GM19099 (cell line): ENCODE results near the gene P2RX2.

ENCODE experiments used
- POLR2A ChIP-seq: IDR thresholded peaks from 3 replicates; pipeline ENCODE4 v1.6.1; 2011; ENCODE audit warnings: low read depth; ENCODE audit not compliant: insufficient read length; ENCODE audit errors: extremely low read depth

The P2RX2 gene

DNA sequence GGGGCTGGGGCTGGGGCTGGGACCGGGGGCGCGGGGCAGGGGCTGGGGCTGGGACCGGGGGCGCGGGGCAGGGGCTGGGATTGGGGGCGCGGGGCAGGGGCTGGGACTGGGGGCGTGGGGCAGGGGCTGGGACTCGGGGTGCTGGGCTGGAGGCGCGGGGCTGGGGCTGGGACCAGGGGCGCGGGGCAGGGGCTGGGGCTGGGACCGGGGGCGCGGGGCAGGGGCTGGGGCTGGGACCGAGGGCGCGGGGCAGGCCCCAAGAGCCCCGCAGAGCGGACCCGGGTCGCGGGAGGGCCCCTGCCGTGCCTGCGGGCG, 452 bp downstream of the P2RX2 start:
- no peak for TF ChIP-seq POLR2A

DNA sequence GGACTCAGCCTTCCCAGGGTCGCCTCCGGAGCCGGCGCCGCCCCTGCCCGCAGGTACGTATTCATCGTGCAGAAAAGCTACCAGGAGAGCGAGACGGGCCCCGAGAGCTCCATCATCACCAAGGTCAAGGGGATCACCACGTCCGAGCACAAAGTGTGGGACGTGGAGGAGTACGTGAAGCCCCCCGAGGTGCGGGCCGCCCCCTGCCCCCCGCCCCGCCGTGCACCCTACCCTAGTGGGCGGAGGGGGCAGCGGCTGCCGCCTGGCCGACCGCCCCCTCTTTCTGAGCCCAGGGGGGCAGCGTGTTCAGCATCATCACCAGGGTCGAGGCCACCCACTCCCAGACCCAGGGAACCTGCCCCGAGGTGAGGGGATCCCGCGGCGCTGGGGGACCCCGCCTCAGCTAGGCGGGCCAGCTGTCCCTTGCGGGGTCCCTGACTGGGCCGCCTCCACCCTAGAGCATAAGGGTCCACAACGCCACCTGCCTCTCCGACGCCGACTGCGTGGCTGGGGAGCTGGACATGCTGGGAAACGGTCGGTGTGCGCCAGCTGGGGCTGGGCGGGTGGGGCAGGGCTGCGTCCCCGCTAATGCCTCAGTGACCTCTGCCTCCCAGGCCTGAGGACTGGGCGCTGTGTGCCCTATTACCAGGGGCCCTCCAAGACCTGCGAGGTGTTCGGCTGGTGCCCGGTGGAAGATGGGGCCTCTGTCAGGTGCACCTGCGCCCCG, 973 bp downstream of the P2RX2 start:
- TF ChIP-seq POLR2A = no peak

DNA sequence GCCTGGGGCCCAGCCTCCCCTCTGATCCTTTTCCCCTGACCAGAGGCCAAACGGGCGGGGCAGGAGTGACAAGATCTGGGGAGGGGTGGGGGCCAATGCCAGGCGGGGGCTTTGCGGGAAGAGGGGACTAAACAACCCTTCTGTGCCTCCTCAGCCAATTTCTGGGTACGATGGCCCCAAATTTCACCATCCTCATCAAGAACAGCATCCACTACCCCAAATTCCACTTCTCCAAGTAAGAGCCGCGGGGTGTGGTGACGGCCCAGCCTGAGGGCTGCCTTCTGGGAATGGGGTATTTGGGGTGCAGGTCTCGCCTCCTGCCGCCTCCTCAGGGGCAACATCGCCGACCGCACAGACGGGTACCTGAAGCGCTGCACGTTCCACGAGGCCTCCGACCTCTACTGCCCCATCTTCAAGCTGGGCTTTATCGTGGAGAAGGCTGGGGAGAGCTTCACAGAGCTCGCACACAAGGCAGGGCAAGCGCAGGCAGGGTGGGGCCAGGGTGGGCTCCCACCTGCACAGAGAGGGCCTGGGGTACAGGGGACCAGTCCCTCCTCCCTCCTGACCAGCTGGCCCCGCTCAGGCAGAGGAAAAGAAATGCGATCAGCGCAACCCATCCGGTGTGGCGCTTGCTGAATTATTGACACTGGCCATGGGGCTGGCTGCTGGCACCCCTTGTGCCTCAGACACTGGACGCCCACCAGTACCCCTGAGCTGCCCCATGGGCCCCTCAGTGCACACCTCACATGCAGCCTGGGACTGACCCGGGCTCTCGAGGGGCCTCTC, 1.7 kb downstream of the P2RX2 start:
- no peak for TF ChIP-seq POLR2A

DNA sequence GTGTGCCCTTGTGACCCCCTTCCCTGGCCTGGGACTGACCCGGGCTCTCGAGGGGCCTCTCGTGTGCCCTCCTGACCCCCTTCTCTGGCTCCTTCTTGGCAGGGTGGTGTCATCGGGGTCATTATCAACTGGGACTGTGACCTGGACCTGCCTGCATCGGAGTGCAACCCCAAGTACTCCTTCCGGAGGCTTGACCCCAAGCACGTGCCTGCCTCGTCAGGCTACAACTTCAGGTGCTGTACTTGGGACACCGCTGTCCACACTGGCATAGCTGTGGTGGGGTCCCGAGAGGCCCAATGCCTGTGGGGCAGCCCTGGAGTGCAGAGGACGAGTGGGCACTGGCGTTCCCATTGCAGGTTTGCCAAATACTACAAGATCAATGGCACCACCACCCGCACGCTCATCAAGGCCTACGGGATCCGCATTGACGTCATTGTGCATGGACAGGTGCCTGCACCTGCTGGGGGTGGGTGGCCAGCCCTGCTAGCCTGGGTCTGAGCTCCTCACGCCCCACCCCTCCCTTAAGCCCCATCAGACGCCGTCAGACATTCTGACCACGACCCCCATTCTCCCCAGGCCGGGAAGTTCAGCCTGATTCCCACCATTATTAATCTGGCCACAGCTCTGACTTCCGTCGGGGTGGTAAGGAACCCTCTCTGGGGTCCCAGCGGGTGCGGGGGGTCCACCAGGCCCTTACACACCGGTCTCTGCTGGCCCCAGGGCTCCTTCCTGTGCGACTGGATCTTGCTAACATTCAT, 2.5 kb downstream of the P2RX2 start:
- no peak for TF ChIP-seq POLR2A

DNA sequence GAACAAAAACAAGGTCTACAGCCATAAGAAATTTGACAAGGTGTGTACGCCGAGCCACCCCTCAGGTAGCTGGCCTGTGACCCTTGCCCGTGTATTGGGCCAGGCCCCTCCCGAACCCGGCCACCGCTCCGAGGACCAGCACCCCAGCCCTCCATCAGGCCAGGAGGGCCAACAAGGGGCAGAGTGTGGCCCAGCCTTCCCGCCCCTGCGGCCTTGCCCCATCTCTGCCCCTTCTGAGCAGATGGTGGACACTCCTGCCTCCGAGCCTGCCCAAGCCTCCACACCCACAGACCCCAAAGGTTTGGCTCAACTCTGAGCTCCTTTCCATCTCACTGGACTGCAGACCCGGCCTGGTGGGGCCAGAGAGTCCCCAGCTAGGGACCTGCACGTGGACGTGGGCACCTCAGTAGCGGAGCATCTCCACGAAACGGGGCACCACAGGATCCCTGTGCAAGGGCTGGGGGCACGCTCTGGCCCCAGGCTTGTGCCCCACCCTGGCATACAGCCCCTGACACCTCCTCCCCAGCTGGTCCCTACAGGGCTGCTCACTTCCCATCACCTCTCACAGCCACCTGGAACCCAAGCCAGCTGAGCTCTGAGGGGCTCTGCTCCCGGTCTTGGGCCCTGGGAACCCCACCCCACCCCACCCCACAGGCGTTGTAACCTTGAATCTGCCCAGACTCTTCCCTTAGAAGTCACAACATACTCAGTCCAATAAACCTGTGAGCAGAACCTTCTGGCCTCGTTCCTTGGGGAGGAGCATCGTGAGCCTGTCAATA, 3.3 kb downstream of the P2RX2 start:
- no peak for TF ChIP-seq POLR2A

DNA sequence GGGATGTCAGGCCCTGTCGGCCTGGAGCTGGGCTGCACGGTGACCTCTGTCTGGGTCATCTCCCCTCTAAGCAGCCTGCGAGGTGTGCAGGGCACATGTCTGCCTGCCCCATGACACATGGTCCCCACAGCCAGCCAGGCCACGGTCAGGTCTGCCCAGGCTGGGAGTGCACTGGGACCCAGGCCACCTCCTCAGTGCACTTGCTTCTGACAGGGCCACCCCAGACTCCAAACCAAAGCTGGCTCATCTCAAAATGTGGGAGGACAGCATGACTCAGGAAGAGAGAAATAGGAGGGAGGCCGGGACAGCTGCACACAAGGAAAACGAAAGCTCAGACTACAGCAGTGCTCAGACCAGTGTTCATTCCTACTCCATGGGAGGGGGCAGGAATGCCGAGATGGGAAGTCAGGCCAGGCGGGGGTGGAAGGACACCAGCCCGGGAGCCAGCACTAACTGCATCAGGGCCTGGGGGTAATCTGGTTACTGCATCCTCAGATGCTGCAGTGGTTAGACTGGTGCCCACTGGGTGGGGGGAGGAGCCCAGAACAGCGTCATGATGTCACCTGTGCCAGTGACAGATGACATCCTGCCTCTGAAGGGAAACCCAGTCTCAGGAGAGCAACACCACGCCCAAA, 4.0 kb downstream of the P2RX2 start:
- TF ChIP-seq POLR2A = no peak

DNA sequence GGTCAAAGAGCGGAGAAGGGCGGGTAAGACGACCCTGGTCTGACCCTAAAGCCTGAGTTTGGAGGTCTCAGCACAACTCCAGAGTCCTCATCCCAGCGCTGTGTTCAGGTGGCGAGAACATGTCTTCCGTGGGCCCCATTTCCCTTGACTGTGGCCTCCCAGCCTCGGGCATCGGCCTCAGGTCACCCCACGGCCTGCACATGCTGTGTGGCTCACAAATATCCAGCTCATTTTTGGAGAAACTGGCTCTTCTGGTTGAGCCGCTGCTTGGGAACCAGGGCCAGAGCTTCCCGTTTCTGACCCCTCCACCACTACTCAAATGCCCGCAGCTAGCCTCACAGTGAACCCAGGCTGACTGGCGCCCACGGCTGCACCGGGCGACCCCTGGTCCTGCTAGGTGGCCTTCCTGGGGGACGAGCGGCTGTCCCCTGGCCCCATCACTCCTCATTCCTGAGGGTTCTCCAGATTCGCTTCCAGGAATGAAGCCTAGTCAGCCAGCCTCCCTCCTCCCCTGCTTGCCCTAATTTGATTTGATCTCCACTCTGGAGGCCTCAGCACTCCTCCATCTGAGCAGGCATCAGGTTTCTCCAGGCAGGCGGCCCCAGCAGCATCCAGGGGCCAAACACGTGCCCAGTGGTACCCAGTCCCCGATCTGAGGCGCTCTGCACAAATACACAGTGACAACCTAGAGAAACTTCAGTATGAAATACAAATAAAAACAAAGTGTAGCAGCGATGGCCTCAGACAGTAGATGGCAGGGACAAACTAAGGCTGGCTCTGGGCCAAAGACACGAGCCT, 4.7 kb downstream of the P2RX2 start:
- no peak for TF ChIP-seq POLR2A

DNA sequence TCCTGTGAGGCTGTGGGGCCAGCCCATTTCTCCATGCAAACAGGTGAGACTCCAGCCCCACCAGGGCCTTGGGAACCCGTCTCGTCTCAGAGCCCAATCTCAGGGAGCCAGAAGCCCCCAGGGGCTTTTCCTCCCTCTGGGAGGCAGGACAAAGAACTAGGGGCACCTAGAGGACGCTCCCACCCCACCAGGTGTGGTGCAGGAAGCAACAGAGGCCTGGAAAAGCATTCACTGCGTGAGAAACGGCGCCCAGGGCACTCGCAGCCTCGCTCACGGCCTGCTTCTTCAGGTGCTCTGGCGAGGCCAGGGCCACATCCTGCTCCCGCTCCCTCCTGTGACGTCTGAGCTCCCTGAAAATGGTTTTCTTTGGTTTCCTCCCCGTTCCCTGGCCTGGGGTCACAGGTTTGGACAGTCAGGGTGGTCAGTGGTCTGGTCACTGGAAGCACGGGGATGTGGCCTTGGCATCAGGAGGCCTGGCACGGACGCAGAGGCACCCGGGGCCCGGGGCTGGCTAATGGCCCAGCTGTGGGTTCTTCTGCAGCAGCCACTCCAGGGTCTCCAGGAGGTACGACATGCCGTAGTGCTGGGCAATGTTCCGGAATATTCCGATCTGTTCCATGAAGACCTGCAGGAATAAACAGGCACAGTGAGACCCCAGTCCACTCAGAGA, 5.7 kb downstream of the P2RX2 start:
- TF ChIP-seq POLR2A = no peak

DNA sequence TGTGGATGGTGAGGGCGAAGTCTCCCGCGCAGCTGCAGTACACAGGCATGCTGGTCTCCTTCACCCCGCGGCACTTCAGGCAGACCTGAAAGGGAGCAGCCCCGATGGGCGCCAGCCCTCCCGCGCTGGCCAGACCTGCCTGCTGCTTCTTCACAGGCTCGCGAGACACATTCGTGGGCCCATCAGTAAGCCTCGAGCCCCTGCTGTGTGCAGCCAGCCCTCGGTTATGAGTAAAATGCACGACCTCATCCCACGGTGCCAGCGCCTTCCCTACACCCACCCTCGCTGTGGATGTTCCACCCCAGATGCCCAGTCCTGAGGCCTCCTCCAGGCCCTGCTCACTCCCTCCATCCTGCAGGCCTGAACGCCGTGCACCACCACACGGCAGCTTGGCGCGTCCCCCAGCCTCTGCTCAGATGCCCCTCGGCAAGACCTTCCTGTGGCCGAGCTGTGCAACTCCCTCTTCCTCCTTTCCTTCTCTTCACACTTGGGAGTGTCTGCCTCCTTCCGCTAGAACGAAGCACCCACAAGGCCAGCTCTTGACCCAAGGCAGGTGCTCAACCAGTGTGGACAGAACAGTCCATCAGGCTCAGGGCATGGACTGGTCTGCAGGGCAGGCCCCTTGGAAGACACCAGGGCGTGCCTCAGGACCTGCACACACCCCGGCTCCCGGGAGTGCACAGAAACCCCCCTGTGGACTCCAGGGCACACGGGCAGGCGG, 6.5 kb downstream of the P2RX2 start:
- no peak for TF ChIP-seq POLR2A

DNA sequence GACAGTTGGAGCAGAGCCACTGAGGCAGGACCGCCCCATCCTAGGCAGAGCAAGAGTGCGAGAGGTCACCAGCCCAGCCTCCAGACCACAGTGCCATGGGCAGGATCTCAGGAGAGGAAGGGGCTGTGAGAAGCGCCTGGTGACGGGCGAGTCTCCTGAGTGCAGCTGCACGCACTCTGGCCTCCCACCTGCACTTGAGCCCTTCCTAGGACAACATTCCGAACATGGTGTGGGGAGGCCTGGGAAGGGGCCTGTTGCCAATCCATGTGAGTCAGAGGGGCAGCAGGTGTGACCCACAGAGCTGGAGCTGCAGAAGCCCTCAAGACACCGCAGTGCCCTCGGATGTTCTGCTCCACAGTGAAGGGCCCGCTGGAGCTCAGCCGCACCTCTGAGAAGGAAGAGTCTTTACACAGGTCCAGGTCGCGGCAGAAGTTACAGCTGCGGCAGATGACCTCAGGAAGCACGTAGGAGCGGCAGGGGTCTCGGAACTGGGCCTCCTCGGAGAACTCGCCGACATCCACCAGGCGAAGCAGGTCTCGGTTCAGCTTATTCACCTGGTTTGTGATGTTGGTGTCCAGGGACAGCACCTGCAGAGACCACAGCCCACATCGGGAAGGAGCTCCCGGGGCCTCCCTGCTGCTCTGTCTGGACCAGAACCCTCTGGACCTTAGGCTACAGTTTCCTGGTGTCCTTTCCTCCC, 7.3 kb downstream of the P2RX2 start:
- TF ChIP-seq POLR2A = no peak

DNA sequence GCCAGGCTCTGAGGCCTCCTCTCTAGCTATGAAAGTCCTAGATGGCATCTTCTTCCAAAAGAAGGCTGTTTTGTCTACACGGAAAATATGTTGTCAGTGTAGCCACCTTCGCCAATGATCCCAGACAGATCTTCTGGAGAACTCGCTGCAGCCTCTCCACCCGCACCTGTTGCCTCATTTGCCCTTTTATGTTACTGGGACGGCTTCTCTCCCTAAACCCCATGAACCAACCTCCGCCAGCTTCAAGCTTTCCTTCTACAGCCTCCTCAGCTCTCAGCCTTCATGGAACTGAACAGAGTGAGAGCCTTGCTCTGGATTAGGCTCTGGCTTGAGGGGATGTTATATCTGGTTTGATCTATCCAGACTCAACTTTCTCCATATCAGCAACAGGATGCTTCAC, 10.8 kb downstream of the P2RX2 start:
- no peak for TF ChIP-seq POLR2A

DNA sequence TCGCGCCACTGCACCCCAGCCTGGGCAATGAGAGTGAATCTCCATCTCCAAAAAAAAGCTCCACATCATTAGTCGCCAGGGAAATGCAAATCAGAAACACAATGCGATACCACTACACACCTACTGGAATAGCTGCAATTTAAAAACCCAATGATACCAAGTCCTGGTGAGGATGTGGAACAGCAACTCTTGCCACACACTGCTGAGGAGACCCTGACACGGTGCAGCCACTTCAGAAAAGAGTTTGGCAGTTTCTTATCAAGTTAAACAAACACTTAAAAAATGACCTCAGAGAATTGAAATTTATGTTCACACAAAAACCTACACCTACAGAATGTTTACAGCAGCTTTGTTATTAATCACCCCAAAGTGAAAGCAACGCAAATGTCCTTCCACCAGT, 12.1 kb downstream of the P2RX2 start:
- no peak for TF ChIP-seq POLR2A
